ENCODE results near the gene CDH12. TPM values are rescaled to one million over a fixed set of nuclear protein-coding genes. Genes with fewer than 3 reads are reported as not detected.

CDH12 gene
- total and polyA plus RNA-seq, 2 experiments from 2014 or later: not detected

GRCh38 chr5:21701317-21701716 is 1151.8 kb downstream of the CDH12 start:
- H3K79me2 ChIP-seq (ENCODE audit: insufficient read depth): no peaks in the 10 kb centered on the region
- H3K4me1 ChIP-seq (ENCODE audit: insufficient read depth): no peaks in the 10 kb centered on the region
- H2AFZ ChIP-seq: no peak overlapping the region
- no peaks in the 10 kb centered on the region for H4K20me1 ChIP-seq (ENCODE audit: insufficient read depth)
- H3K4me2 ChIP-seq (ENCODE audit: unreplicated experiment): no peak overlapping the region
- no peaks in the 10 kb centered on the region; the same call in 1 of the 2 replicates for H3K27me3 ChIP-seq (replicated peaks; ENCODE audit: insufficient read depth)
- in situ Hi-C loops (cut with MboI): no loop called here
- no peaks in the 10 kb centered on the region for H3K9me2 ChIP-seq (ENCODE audit: insufficient read depth)
- H3K27ac ChIP-seq: no peak overlapping the region
- no peak overlapping the region for H3K4me3 ChIP-seq
- no peak for DNase-seq
- H3K9ac ChIP-seq: no peak overlapping the region
- 64 to 72% methylated on average over 3 of the region's 3 CpGs for WGBS, 2 experiments (ENCODE audit: low coverage in 1 of 2, low lambda C conversion rate in 2 of 2, missing lambda C conversion rate in 2 of 2)
- H3F3A ChIP-seq (ENCODE audit: insufficient read depth): no peaks in the 10 kb centered on the region
- H3K36me3 ChIP-seq (ENCODE audit: low read depth): no peaks in the 10 kb centered on the region
- no peaks in the 10 kb centered on the region for H3K9me3 ChIP-seq (ENCODE audit: low read depth)
- TF ChIP-seq EZH2phosphoT487 (IDR thresholded peaks at IDR 0.05; ENCODE audit: insufficient read depth, low read depth) (no peak), EZH2 (IDR thresholded peaks at IDR 0.05; ENCODE audit: insufficient read depth, poor library complexity, severe bottlenecking) (no peak)
